DND-41 (cell line): ENCODE results near the gene EXOC4.
A peak's percentile ranks its signal among the peaks of the same experiment; 100 is the strongest.

Experiments
- ATAC-seq: fragments of 200-7000 bp; cut with Tn5 transposase; 3 replicates; pipeline ENCODE4 v1.9.1; 2021; ENCODE audit warnings: low read depth; ENCODE audit not compliant: insufficient read depth
- DNase-seq: peaks from one replicate; pipeline ENCODE4 v3.0.0-alpha.2; 2020
- H2AFZ ChIP-seq: 2 replicates; pipeline ENCODE4 v1.6.0; 2012; ENCODE audit warnings: low read depth, low read length
- H3K27ac ChIP-seq: 2 replicates; pipeline ENCODE4 v1.5.1; 2012; ENCODE audit warnings: low read length, inconsistent platforms
- H3K27me3 ChIP-seq: fragments of 200-600 bp; sonication (generic); 2 replicates; pipeline ENCODE4 v1.6.0; 2012; ENCODE audit warnings: low read length, mild to moderate bottlenecking, inconsistent platforms; ENCODE audit not compliant: insufficient read depth, poor library complexity
- H3K36me3 ChIP-seq: 2 replicates; pipeline ENCODE4 v1.5.1; 2012; ENCODE audit warnings: low read length, inconsistent platforms; ENCODE audit not compliant: insufficient read depth
- H3K4me1 ChIP-seq: 2 replicates; pipeline ENCODE4 v1.5.1; 2012; ENCODE audit warnings: mild to moderate bottlenecking, low read length; ENCODE audit not compliant: insufficient read depth
- H3K4me2 ChIP-seq: 2 replicates; pipeline ENCODE4 v1.6.0; 2012; ENCODE audit warnings: mild to moderate bottlenecking, moderate library complexity, low read length, inconsistent platforms; ENCODE audit not compliant: insufficient read depth
- H3K4me3 ChIP-seq, 2 experiments: fragments of 200-600 bp in 1 of 2; shearing (Covaris generic) in 1 of 2; 2 replicates each; pipeline ENCODE4 v1.5.1; 2012 to 2016; ENCODE audit warnings: inconsistent platforms in 2 of 2, low read length in 2 of 2, mild to moderate bottlenecking in 2 of 2, low read depth in 1 of 2, moderate library complexity in 1 of 2
- H3K79me2 ChIP-seq: 2 replicates; pipeline ENCODE4 v1.6.0; 2012; ENCODE audit warnings: low read length, inconsistent platforms; ENCODE audit not compliant: insufficient read depth
- H3K9ac ChIP-seq: 2 replicates; pipeline ENCODE4 v1.6.0; 2012; ENCODE audit warnings: low read depth, mild to moderate bottlenecking, inconsistent platforms, low read length, moderate library complexity
- H3K9me3 ChIP-seq: 2 replicates; pipeline ENCODE4 v1.5.1; 2012; ENCODE audit warnings: low read length, moderate library complexity, mild to moderate bottlenecking, inconsistent platforms; ENCODE audit not compliant: insufficient read depth, severe bottlenecking
- H4K20me1 ChIP-seq: 2 replicates; pipeline ENCODE4 v1.6.0; 2012; ENCODE audit warnings: low read length; ENCODE audit not compliant: insufficient read depth
- EZH2 ChIP-seq: IDR thresholded peaks from 3 replicates; pipeline ENCODE4 v1.6.1; 2012; ENCODE audit warnings: borderline replicate concordance, low read depth, mild to moderate bottlenecking, moderate library complexity, low read length, inconsistent platforms; ENCODE audit not compliant: severe bottlenecking
- TF ChIP-seq, protein P1 (sequence below): IDR thresholded peaks from 2 replicates; pipeline ENCODE4 v1.5.1; 2012; ENCODE audit warnings: borderline replicate concordance, low read length, moderate library complexity, mild to moderate bottlenecking; ENCODE audit not compliant: poor library complexity, severe bottlenecking; ENCODE audit errors: extremely low read depth

The EXOC4 gene

GRCh38 chr7:133409421-133409820 is 156.5 kb downstream of the EXOC4 start:
- TF ChIP-seq, protein P1, sequence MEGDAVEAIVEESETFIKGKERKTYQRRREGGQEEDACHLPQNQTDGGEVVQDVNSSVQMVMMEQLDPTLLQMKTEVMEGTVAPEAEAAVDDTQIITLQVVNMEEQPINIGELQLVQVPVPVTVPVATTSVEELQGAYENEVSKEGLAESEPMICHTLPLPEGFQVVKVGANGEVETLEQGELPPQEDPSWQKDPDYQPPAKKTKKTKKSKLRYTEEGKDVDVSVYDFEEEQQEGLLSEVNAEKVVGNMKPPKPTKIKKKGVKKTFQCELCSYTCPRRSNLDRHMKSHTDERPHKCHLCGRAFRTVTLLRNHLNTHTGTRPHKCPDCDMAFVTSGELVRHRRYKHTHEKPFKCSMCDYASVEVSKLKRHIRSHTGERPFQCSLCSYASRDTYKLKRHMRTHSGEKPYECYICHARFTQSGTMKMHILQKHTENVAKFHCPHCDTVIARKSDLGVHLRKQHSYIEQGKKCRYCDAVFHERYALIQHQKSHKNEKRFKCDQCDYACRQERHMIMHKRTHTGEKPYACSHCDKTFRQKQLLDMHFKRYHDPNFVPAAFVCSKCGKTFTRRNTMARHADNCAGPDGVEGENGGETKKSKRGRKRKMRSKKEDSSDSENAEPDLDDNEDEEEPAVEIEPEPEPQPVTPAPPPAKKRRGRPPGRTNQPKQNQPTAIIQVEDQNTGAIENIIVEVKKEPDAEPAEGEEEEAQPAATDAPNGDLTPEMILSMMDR: no peak
- TF ChIP-seq EZH2: no peak
- Histone ChIP-seq H3K27me3 (no peaks in the 10 kb centered on the region), H3K27ac (no peak overlapping the region), H3K4me2 (no peak overlapping the region), H3K4me1 (peaks cover 20% of the 10 kb centered on the region), H3K79me2 (0 out of 2 replicates have a peak, but pooled peaks cover 4% of the 10 kb centered on the region), H3K9me3 (no peaks in the 10 kb centered on the region), H3K9ac (no peak overlapping the region), H4K20me1 (no peaks in the 10 kb centered on the region), H2AFZ (no peak overlapping the region), H3K4me3 (no peak overlapping the region), H3K36me3 (no peaks in the 10 kb centered on the region)
- ATAC-seq: no peak
- no peak for DNase-seq

DNA sequence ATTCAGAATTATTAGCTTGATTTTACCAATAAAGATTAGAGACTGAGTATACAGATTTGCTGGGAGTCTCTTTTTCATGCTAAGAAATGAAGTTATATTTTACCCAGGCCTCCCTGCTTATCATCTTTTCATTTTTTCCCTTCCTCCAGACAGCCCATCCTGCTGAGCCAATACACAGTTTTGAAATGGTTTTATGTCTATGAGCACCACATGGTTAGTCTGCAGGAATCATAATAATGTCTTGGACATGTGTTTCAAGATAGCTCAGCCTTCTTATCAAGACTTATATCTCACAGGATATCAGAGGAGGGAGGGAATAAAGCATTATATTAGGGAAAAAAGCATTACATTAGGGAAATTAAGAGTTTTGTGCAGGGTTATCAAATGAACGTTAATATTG is 157.1 kb downstream of the EXOC4 start:
- DNase-seq: no peak
- no peak overlapping the region for H3K27ac ChIP-seq
- ATAC-seq: no peak
- no peaks in the 10 kb centered on the region for H3K36me3 ChIP-seq
- no peaks in the 10 kb centered on the region for H3K27me3 ChIP-seq
- no peak overlapping the region for H3K4me3 ChIP-seq
- H2AFZ ChIP-seq: no peak overlapping the region
- 0 out of 2 replicates have a peak, but pooled peaks cover 4% of the 10 kb centered on the region for H3K79me2 ChIP-seq
- peaks cover 20% of the 10 kb centered on the region for H3K4me1 ChIP-seq
- no peak overlapping the region for H3K9ac ChIP-seq
- TF ChIP-seq, protein P1: no peak
- TF ChIP-seq EZH2: no peak
- no peak overlapping the region for H3K4me2 ChIP-seq
- no peaks in the 10 kb centered on the region for H3K9me3 ChIP-seq
- no peaks in the 10 kb centered on the region for H4K20me1 ChIP-seq

DNA sequence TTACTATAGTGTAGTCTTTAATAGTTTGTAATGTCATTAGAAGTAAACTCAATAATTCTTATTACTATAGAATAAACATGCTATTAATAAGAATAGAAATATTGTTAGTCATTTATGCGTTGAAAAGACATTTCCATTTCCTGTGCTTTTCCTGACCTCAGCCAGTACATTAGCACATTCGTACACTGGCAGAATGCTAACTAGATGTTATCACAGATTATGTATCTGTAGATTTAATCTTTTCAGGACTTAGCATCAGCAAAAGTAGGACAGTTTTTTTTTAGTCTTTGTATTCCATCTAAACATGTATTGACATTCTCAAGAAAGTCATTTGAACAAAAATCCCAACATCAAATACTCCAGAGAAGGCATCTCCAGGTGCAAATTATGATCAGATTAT is 158.5 kb downstream of the EXOC4 start:
- ATAC-seq: peak; percentile 83
- 0 out of 2 replicates have a peak, but pooled peaks cover 4% of the 10 kb centered on the region for H3K79me2 ChIP-seq
- H3K9ac ChIP-seq: no peak overlapping the region
- no peak overlapping the region for H2AFZ ChIP-seq
- no peak for DNase-seq
- no peaks in the 10 kb centered on the region for H4K20me1 ChIP-seq
- H3K4me3 ChIP-seq: no peak overlapping the region
- peaks cover 20% of the 10 kb centered on the region for H3K4me1 ChIP-seq
- H3K4me2 ChIP-seq: peak overlapping the region; percentile 16; the same call in 1 of the 2 replicates
- no peaks in the 10 kb centered on the region for H3K27me3 ChIP-seq
- no peaks in the 10 kb centered on the region for H3K9me3 ChIP-seq
- peak overlapping the region; percentile 53 for H3K27ac ChIP-seq
- TF ChIP-seq, protein P1: no peak
- TF ChIP-seq EZH2: no peak
- no peaks in the 10 kb centered on the region for H3K36me3 ChIP-seq

DNA sequence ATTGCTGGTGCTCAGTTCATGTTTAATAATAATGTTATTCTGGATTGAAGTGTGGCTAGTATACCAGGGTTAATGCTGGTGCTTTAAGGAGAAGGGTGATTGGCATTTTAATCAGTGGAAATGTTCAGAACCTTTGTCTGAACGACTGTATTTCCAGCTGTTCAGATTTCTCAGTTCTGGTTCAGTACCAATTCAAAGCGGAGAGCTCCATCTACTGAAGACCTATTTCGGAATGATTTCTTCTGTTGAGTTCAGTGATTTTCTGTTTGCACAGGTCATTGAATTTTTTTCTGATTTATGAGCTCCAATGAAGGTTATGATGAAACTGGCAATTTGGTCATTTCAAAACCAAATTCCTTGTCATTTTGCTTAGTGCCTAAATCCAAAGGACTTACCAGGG is 160.1 kb downstream of the EXOC4 start:
- H3K4me1 ChIP-seq: peaks cover 20% of the 10 kb centered on the region
- no peak for DNase-seq
- no peaks in the 10 kb centered on the region for H3K9me3 ChIP-seq
- H3K4me2 ChIP-seq: no peak overlapping the region
- no peak overlapping the region for H3K4me3 ChIP-seq
- no peak overlapping the region for H3K9ac ChIP-seq
- no peaks in the 10 kb centered on the region for H3K36me3 ChIP-seq
- H2AFZ ChIP-seq: no peak overlapping the region
- TF ChIP-seq EZH2: no peak
- TF ChIP-seq, protein P1: no peak
- 0 out of 2 replicates have a peak, but pooled peaks cover 4% of the 10 kb centered on the region for H3K79me2 ChIP-seq
- H3K27ac ChIP-seq: no peak overlapping the region
- ATAC-seq: no peak
- no peaks in the 10 kb centered on the region for H4K20me1 ChIP-seq
- no peaks in the 10 kb centered on the region for H3K27me3 ChIP-seq
